IPS-11a (cell line): ENCODE measurements around the gene EXOC7.
"Not testable (repeated sequence)": the region's sequence is repeated elsewhere in the genome, so short reads cannot be mapped to it uniquely, and the experiment has no call there.

Experiments
- H3K4me3 ChIP-seq: one replicate; pipeline ENCODE4 v1.5.1; 2013; ENCODE audit warnings: low read depth, low read length, control low read depth

Gene EXOC7

GRCh38 chr17:76076765-76077583, 26.6 kb downstream of the EXOC7 start:
- no peak overlapping the region for H3K4me3 ChIP-seq

DNA sequence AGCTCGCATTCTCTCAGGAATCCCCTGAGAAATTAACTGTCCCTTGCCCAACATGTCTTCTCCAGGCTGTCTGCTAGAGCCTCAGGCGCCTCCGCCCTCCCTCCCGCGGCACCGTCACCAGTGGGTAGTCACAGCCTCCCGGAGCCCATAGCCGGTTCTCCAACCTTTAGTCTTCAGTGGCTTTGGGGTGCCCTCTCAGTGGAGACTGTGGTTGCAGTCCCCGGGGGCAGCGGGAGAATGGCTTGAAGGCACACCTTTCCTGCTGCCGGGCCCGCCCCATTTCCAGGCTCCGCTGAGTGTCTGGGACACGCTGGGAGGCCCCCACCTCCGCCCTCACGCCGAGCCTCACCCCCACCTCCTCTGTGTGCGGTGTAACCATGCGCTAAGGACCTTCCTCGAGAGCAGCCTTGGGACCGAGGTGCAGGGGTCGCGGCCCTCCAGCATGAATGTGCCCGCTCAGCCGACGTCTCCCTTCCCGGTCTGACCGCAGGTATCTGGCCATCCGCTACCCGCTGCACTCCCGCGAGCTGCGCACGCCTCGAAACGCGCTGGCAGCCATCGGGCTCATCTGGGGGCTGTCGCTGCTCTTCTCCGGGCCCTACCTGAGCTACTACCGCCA, 27.3 kb downstream of the EXOC7 start:
- H3K4me3 ChIP-seq = no peak overlapping the region

GRCh38 chr17:76075364-76076145, 28.0 kb downstream of the EXOC7 start:
- H3K4me3 ChIP-seq = no peak overlapping the region

DNA sequence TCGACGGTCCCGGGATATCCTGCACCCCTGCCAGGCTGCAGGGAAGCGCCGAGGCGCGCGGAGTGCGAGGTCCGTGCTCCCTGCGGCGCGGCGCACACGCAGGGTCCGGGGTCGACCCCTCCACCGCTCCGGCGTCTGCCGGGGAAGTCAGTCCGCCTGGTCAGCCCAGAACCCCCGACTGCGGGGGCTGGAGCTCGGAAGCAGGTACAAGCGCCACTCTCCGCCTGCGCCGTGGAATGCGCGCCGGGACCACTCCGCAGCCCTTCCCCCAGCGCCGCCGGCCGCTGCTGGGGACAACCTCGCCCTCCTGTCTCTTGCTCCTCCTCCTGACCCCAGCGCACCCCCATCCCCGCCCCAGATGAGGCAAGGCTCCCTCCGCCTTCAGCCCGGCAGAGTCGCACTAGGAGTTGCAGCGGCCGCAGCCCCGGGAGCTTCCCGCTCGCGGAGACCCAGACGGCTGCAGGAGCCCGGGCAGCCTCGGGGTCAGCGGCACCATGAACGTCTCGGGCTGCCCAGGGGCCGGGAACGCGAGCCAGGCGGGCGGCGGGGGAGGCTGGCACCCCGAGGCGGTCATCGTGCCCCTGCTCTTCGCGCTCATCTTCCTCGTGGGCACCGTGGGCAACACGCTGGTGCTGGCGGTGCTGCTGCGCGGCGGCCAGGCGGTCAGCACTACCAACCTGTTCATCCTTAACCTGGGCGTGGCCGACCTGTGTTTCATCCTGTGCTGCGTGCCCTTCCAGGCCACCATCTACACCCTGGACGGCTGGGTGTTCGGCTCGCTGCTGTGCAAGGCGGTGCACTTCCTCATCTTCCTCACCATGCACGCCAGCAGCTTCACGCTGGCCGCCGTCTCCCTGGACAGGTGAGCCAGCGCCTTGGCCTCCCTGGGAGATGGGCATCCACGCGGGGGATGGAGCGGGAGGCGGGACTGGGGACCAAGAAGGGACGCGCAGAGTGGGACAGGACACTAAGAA, 28.9 kb downstream of the EXOC7 start, which contains the start of gene GALR2:
Gene GALR2 (plus strand): TSS at position 392 of the 974 bp plus-strand sequence. CDS start 103 bp downstream, at position 495.
- H3K4me3 ChIP-seq = peak within 1 kb of the TSS; percentile 35

DNA sequence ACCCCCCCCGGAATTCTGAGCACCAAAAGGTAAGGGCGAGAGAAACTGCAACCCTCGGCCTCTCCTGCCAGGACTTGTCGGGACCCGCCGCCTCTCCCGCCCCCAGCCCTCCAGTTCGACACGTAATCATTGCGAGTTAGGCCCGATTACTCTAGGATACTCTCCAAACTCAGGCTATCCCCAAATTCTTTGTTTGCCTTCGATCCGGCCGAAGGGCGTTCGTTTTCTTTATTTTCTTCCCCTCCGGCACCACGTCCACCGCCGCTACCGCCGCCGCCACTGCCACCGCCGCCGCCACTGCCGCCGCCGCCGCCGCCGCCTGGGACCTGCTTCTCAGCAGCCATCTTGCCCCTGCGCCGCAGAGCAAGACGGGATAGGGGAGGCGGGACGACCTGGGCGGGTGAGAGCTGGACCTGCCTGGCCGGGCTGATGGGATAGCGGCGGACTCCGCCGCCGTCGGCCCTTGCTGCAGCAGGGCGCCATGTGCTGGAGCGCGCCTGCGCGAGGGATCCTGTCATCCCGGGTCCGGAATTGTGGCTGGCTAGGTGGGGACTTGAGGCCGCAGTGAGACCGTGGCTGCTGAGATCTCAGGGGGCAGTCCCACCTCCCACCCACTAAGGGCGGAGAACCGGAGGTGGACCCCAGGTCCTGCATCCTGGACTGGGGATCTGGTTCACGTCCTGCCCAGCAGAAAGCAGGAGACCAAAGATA, 31.3 kb downstream of the EXOC7 start, which contains the start of gene SRP68:
Gene SRP68 (minus strand): TSS at position 370 of the 711 bp plus-strand sequence. CDS start 26 bp downstream, at position 344.
- peak within 1 kb of the TSS; percentile 81 for H3K4me3 ChIP-seq

GRCh38 chr17:76071531-76072147, 31.9 kb downstream of the EXOC7 start:
- H3K4me3 ChIP-seq = peak overlapping the region; percentile 81

- no peak overlapping the region for H3K4me3 ChIP-seq
These were observed 37.8 kb downstream of the EXOC7 start for GRCh38 chr17:76065775-76066174.

GRCh38 chr17:76063875-76064546, 39.6 kb downstream of the EXOC7 start:
- no peak overlapping the region for H3K4me3 ChIP-seq

DNA sequence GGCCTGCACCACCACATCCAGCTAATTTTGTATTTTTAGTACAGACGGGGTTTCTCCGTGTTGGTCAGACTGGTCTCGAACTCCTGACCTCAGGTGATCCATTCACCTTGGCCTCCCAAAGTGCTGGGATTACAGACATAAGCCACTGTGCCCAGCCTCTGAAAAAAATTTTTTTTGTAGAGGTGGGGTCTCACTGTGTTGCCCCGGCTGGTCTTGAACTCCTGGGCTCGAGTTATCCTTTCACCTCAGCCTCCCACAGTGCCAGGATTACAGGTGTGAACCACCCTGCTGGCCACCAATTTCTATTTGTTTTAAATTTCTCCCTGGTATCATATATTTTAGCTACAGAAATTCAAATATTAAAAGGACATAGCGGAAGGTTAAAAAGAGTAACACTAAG, 45.3 kb downstream of the EXOC7 start:
- H3K4me3 ChIP-seq = not testable (repeated sequence)

DNA sequence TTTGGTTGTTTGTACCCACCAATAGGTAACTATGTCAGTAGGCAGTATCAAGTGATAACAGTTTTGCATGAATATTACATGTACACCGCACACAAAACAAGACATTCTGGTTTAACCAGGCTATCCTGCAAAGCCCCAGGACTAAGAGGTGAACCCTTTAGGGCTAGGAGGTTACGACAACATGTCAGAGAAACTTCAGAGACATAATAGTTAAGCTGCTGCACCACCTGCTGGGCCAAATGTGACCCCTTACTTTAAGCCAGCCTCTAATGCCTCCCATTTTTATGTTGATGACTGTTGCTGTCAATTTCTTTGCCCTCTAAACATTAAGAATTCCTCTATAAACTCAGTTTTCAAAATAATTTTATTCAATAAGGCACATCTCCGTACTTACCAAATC, 46.7 kb downstream of the EXOC7 start:
- H3K4me3 ChIP-seq = no peak overlapping the region

DNA sequence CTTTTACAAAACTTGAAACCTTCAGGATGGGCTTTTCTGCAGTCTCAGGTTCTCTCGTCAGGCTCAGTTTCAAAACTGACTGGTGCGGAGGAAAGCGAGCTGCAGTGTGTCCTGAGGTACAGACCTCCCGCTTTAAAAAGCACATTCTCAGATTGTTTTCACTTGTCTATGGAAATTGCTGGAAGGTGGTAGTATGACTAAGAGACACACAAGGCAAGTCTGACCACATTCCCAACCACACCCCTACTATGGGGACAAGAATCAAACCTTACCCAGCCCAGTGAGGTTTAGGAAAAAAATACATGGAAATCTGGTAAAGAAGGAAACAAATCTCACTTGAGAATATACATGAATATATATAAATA, 49.5 kb downstream of the EXOC7 start:
- no peak overlapping the region for H3K4me3 ChIP-seq

DNA sequence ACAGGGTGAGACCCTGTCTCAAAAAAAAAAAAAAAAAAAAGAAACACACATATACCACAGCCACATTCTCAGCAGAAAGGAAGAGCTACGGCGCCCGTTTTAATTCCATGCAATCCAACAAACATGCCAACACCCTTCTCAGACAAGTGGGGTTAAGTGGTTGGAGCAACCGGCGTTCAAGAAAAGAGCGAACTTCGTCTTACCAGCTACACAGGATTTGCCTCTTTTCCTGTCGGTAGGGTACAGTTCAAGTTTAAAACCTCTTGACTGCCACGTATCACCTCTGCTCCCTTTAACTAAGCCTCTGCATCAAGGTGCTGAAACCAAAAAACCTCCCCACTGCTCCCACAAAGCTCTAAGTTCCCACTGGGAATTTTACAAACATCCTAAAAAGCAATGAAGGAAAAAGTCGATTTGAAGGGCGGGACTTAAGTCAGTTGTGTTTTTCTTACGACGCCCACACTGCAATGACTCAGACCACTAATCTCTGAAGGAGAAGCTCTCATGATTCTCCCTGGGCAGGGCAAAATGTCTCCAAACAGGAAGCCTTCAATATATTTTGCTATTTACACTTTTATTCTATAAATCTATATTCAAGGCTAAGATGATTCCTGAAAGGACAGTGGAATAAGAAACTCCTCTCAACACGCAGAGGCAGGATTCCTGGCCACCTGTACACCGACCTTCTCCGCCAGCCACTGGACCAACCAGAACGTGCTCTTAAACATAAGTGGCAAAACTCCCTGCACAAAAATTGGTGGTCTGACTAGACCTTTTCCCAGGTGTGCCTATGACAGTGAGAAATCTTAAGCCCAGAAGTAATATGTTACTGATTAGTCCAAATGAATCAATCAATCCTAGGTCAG, 50.1 kb downstream of the EXOC7 start:
- no peak overlapping the region for H3K4me3 ChIP-seq

DNA sequence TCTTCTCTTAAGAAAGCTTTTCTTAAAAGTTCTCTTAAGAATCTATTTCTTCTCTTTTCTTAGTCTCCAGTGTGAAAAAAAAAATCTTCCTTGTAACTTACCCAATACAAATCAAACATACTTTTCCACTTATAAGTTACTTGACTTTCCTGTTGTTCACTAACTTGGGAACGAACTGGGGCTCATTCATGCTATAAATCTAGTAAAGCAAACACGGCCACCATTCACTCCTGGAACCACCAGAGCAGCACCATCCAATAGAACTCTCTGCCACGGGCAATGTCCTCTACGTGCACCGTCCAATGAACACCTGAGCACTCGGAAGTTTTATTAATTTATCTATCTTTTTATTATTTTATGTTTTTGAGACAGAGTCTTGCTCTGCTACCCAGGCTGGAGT, 52.0 kb downstream of the EXOC7 start:
- no peak overlapping the region for H3K4me3 ChIP-seq

DNA sequence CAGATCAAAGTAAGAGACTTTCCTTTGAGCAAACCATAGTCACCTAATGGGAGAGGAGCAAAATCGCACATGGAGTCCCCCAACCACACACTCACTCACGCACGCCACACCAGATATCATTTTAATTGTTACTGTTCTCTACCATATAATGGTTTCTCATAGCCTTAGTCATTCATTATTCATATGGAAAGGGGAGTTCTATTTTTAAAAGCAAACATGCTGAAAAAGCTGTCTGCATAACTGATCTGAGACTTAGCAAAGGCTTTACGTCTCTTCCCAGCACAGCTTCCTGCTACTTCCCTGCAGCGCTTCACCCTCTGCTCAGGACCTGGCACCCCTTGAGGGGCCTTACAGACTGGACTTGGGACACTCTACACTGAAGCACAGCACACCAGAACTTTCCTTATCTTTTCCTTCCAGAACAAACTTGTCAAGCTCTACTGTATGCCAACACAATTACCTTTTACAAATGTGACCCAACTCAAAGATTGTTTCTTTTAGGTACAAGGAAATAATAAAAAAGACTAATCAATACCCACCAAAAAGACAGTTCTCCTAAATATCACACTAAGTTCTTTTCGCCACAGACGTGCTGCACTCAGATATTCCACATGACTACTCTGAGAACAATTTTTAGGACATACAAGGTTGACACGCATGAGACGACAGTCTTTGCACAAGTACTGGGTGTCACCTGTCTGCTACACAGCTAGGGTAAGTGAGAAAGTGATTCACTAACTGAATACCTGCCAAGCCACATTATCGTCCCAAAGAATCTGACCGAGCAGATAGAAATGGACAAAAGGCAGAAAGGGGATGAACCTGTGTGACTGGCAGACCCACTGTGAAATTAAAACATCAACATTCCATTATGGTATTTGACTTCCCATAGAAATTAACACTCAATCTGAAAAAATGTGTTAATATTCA, 52.8 kb downstream of the EXOC7 start:
- H3K4me3 ChIP-seq = no peak overlapping the region

DNA sequence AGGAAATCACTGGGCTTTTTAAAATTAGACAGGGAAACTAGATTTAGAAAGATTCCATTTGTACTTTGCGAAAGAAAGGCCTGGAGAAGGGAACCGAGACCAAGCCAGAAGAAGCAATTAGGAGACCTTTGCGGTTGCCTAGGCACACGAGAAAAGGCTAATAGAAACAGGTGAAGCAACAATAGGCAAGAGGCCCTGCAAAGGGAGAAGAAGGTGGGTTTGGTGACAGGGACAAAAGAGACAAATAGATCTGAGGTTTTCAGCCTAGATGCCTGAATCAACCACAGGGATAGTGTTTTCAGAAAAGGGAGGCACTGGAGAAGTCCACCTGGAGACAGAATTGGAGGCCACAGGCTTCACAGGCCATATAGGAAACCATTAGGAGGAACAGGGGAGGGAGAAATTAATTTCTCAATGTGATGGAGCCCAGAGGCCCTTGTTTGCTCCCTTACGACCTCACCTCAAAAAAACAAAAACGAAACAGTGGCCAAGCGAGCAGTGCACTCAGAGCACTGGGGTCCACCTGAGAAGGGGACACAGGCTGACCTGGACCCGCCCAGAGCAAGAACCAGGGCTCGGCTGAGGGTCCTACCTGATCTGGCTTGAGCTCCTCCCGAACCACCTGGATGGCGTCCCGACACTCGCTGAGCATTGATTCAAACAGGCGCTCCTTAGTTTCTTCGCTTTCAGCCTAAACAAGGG, 53.6 kb downstream of the EXOC7 start:
- H3K4me3 ChIP-seq = no peak overlapping the region

DNA sequence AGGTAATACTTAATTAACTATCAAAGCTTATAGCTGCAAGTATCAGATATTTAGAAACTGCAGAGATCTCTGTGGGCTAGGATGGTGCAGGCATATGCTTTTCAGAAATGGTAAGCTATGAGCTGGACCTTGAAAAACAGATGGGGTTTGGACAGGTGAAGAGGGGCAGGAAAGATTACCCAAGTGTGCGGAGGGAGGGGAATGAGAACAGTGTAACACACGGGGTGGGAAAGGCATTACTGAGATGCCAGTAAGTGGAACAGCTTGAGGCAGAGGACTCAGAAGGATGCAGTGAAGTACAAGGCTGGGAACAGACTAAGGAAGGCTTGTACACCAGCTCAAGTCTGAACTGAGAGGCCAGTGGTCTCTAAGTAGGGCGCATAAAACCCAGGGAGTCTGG, 54.3 kb downstream of the EXOC7 start:
- H3K4me3 ChIP-seq = no peak overlapping the region
